ENCODE measurements around the gene SRSF8. TPM values are rescaled to one million over a fixed set of nuclear protein-coding genes. Genes with fewer than 3 reads are reported as not detected.

Gene SRSF8
- total and polyA plus RNA-seq, 4 donors = 22.6 to 49.0 (median 32.7) TPM

DNA sequence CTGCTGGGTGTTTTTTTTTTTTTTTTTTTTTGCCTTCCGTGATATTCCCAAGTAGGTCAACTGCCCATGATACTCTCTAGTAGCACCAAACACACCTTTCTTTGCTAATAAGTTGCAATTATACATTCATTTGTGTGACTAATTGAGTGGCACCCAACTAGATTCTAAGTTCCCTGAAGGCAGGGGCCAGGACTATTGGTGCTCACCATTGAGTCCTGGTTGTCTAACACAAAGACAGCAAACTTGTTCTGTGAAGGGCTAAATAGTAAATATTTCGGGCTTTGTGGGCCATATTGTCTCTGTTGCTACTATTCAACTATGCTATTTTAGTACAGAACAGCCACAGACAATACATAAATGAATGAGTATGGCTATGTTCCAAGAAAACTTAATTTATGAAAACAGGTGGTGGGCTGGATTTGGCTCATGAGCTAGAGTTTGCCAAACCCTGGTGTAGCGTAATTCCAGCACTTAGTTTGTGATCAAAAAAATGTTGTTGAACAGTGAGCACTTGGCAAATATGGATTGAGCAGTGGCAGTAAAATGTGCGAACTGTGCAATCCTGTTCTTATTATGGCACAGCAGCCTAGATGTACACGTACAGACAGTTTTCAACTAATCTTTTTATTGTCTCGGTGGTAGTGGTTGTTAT, 34.3 kb downstream of the SRSF8 start:
- WGBS, 2 donors = 85 to 88% methylated on average over 6 of the region's 6 CpGs
- Histone ChIP-seq H3K4me3 (no peak overlapping the region), H3K9ac (ENCODE audit: insufficient read depth in 1 of 2, low read length in 2 of 2) (no peak overlapping the region), H3K27ac (ENCODE audit: low read depth in 1 of 2, low read length in 1 of 2) (no peak overlapping the region), H3K27me3 (ENCODE audit: control insufficient read depth in 3 of 3, insufficient read depth in 3 of 3, low read length in 2 of 3) (no peaks in the 10 kb centered on the region), H3K9me3 (ENCODE audit: control insufficient read depth in 4 of 4, insufficient read depth in 3 of 4, low read length in 3 of 4) (no peaks in the 10 kb centered on the region), H3K4me1 (ENCODE audit: control insufficient read depth in 5 of 5, insufficient read depth in 5 of 5, low read length in 5 of 5) (peaks cover 0 to 5% (median 0%) of the 10 kb centered on the region in 5 donors), H3K36me3 (ENCODE audit: control insufficient read depth in 4 of 4, insufficient read depth in 4 of 4, low read length in 4 of 4) (no peaks in the 10 kb centered on the region)
- TF ChIP-seq, protein P1, sequence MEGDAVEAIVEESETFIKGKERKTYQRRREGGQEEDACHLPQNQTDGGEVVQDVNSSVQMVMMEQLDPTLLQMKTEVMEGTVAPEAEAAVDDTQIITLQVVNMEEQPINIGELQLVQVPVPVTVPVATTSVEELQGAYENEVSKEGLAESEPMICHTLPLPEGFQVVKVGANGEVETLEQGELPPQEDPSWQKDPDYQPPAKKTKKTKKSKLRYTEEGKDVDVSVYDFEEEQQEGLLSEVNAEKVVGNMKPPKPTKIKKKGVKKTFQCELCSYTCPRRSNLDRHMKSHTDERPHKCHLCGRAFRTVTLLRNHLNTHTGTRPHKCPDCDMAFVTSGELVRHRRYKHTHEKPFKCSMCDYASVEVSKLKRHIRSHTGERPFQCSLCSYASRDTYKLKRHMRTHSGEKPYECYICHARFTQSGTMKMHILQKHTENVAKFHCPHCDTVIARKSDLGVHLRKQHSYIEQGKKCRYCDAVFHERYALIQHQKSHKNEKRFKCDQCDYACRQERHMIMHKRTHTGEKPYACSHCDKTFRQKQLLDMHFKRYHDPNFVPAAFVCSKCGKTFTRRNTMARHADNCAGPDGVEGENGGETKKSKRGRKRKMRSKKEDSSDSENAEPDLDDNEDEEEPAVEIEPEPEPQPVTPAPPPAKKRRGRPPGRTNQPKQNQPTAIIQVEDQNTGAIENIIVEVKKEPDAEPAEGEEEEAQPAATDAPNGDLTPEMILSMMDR (IDR thresholded peaks at IDR 0.05; ENCODE audit: control extremely low read depth, extremely low read depth) = no peak
- no peak for DNase-seq
- ATAC-seq (ENCODE audit: insufficient read depth, low FRiP score) = no peak

DNA sequence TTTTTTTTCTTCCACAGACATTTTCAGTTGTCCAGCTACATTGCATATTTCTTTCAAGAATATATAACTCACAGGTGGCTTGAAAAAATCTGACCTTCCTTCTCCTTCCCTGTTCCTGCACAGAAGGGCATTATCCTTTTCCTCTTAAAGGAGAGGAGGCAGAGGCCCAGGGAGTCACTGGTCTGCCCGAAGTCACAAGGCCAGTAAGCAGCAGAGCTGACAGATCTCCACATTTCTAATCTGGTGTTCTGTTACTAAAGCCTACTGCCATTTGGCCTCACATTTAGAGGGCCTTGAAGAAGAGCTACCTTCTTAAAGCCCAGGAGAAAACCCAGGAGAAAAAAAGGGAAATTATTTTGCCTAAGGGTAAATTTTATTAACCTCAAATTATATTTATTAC, 35.2 kb downstream of the SRSF8 start:
- DNase-seq (no peak), ATAC-seq (ENCODE audit: insufficient read depth, low FRiP score) (no peak)
- no peak overlapping the region for H3K9ac ChIP-seq (ENCODE audit: insufficient read depth in 1 of 2, low read length in 2 of 2)
- TF ChIP-seq, protein P1 (IDR thresholded peaks at IDR 0.05; ENCODE audit: control extremely low read depth, extremely low read depth) = no peak
- no peak overlapping the region for H3K4me3 ChIP-seq
- WGBS, 2 donors = 79 to 85% methylated on average over 1 of the region's 1 CpG
- H3K27me3 ChIP-seq (ENCODE audit: control insufficient read depth in 3 of 3, insufficient read depth in 3 of 3, low read length in 2 of 3) = no peaks in the 10 kb centered on the region
- H3K9me3 ChIP-seq (ENCODE audit: control insufficient read depth in 4 of 4, insufficient read depth in 3 of 4, low read length in 3 of 4) = no peaks in the 10 kb centered on the region
- no peak overlapping the region for H3K27ac ChIP-seq (ENCODE audit: low read depth in 1 of 2, low read length in 1 of 2)
- no peaks in the 10 kb centered on the region for H3K36me3 ChIP-seq (ENCODE audit: control insufficient read depth in 4 of 4, insufficient read depth in 4 of 4, low read length in 4 of 4)
- H3K4me1 ChIP-seq (ENCODE audit: control insufficient read depth in 5 of 5, insufficient read depth in 5 of 5, low read length in 5 of 5) = peaks cover 0 to 7% (median 0%) of the 10 kb centered on the region in 5 donors

DNA sequence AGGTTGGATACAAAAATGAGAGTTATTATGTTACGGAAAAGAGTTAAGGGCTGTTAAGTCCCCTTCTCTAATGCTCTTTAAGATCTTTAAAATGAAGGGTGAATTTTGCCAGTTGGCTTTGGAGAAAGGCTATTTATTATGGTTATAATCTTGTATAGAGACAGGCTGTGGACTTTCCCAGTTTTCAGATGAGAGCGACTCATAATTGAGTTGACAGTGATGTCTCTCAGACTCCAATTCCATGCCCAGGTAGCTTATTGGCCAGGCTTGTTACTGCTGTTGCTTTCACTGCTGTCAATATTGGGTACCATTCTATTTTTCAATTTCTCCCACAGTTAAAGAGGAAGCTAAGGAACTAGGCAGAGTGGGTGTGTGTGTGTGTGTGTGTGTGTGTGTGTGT, 36.0 kb downstream of the SRSF8 start:
- no peak overlapping the region for H3K9ac ChIP-seq (ENCODE audit: insufficient read depth in 1 of 2, low read length in 2 of 2)
- H3K9me3 ChIP-seq (ENCODE audit: control insufficient read depth in 4 of 4, insufficient read depth in 3 of 4, low read length in 3 of 4) = no peaks in the 10 kb centered on the region
- H3K27me3 ChIP-seq (ENCODE audit: control insufficient read depth in 3 of 3, insufficient read depth in 3 of 3, low read length in 2 of 3) = no peaks in the 10 kb centered on the region
- 95 to 99% methylated on average over 2 of the region's 2 CpGs for whole genome bisulfite sequencing, 2 donors
- H3K27ac ChIP-seq (ENCODE audit: low read depth in 1 of 2, low read length in 1 of 2) = no peak overlapping the region
- ATAC-seq (ENCODE audit: insufficient read depth, low FRiP score) (no peak), DNase-seq (no peak)
- H3K4me3 ChIP-seq = no peak overlapping the region
- H3K4me1 ChIP-seq (ENCODE audit: control insufficient read depth in 5 of 5, insufficient read depth in 5 of 5, low read length in 5 of 5) = peaks cover 0 to 9% (median 0%) of the 10 kb centered on the region in 5 donors
- H3K36me3 ChIP-seq (ENCODE audit: control insufficient read depth in 4 of 4, insufficient read depth in 4 of 4, low read length in 4 of 4) = no peaks in the 10 kb centered on the region
- TF ChIP-seq, protein P1 (IDR thresholded peaks at IDR 0.05; ENCODE audit: control extremely low read depth, extremely low read depth) = no peak

DNA sequence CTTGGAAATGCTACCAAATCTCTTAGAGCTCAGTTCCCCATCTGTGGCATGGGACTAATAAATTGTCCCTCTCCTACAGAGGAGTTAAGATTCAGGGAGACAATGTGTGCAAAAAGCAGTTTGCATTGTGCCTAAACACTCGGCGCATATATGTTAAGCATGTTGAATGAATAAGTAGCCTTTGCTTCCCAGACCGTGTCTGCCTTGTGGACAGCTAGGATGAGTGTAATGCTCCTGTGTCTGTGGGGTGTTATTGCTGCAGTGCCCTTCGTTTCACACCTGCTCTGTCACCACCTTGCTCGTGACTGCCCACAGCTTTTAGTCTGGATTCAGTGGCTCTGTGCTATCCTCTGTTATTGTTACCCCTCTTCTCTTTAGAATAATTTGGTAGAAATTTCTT, 37.0 kb downstream of the SRSF8 start:
- Histone ChIP-seq H3K36me3 (ENCODE audit: control insufficient read depth in 4 of 4, insufficient read depth in 4 of 4, low read length in 4 of 4) (no peaks in the 10 kb centered on the region), H3K4me1 (ENCODE audit: control insufficient read depth in 5 of 5, insufficient read depth in 5 of 5, low read length in 5 of 5) (peaks cover 0 to 11% (median under 1%) of the 10 kb centered on the region in 5 donors), H3K9ac (ENCODE audit: insufficient read depth in 1 of 2, low read length in 2 of 2) (no peak overlapping the region), H3K4me3 (no peak overlapping the region), H3K27me3 (ENCODE audit: control insufficient read depth in 3 of 3, insufficient read depth in 3 of 3, low read length in 2 of 3) (no peaks in the 10 kb centered on the region), H3K9me3 (ENCODE audit: control insufficient read depth in 4 of 4, insufficient read depth in 3 of 4, low read length in 3 of 4) (no peaks in the 10 kb centered on the region), H3K27ac (ENCODE audit: low read depth in 1 of 2, low read length in 1 of 2) (no peak overlapping the region)
- no peak for DNase-seq
- WGBS, 2 donors = 92 to 96% methylated on average over 5 of the region's 5 CpGs
- TF ChIP-seq, protein P1 (IDR thresholded peaks at IDR 0.05; ENCODE audit: control extremely low read depth, extremely low read depth) = no peak
- no peak for ATAC-seq (ENCODE audit: insufficient read depth, low FRiP score)

Data from lung (tissue), 12 donors.